Aorta (tissue), 5 donors: ENCODE data around the gene PDXP. TPM values are rescaled to one million over a fixed set of nuclear protein-coding genes. Genes with fewer than 3 reads are reported as not detected.

Experiments used
- ATAC-seq: fragments of 200-7000 bp; cut with Tn5 transposase; one replicate; pipeline ENCODE4 v1.9.1; 2022; ENCODE audit warnings: moderate library complexity; ENCODE audit not compliant: low FRiP score
- DNase-seq, 2 donors: peaks; one replicate each; pipeline ENCODE4 v3.0.0-alpha.2; 2020
- H3K27ac ChIP-seq, 2 donors: one replicate each; pipeline ENCODE4 v1.5.1; 2013; ENCODE audit warnings: low read length in 2 of 2, mild to moderate bottlenecking in 2 of 2, moderate library complexity in 2 of 2, control low read depth in 1 of 2, inconsistent platforms in 1 of 2, low read depth in 1 of 2
- H3K27me3 ChIP-seq, 2 donors: one replicate each; pipeline ENCODE4 v1.6.1; 2013; ENCODE audit warnings: control low read depth in 1 of 2, low read length in 1 of 2, mild to moderate bottlenecking in 1 of 2, moderate library complexity in 1 of 2; ENCODE audit not compliant: insufficient read depth in 2 of 2, control insufficient read depth in 1 of 2
- H3K36me3 ChIP-seq, 2 donors: one replicate each; pipeline ENCODE4 v1.6.1; 2013; ENCODE audit warnings: control low read depth in 1 of 2, low read length in 1 of 2, mild to moderate bottlenecking in 1 of 2; ENCODE audit not compliant: insufficient read depth in 2 of 2, control insufficient read depth in 1 of 2
- H3K4me1 ChIP-seq, 2 donors: one replicate each; pipeline ENCODE4 v1.6.1; 2013; ENCODE audit warnings: low read length in 2 of 2, control low read depth in 1 of 2, mild to moderate bottlenecking in 1 of 2, moderate library complexity in 1 of 2; ENCODE audit not compliant: insufficient read depth in 2 of 2, control insufficient read depth in 1 of 2
- H3K4me3 ChIP-seq, 2 donors: one replicate each; pipeline ENCODE4 v1.5.1; 2013; ENCODE audit warnings: low read length in 2 of 2, control low read depth in 1 of 2, mild to moderate bottlenecking in 1 of 2
- H3K9me3 ChIP-seq: one replicate; pipeline ENCODE4 v1.6.1; 2013; ENCODE audit warnings: mild to moderate bottlenecking, low read length; ENCODE audit not compliant: control insufficient read depth
- WGBS, 2 donors: extraction: QIAGEN DNeasy Blood & Tissue Kit; methylation state at CpG; one replicate each; pipeline ENCODE4 v1.1.7; 2013; 5-methylcytosine and 5-hydroxymethylcytosine counted together
- intact Hi-C, 2 donors: fragments of 100-400 bp; cut with DNase I; formaldehyde crosslinking; loops; one replicate each; pipeline versions ENCODE4 v1.14.2 to v1.15.0; 2022
- polyA plus RNA-seq, 2 donors: library from polyadenylated mRNA; stranded (reverse); fragments of 200-250 nt; gene quantifications; one replicate each; pipeline ENCODE4 v1.2.3, GENCODE V29; 2013
- total RNA-seq, 2 donors: library from RNA; stranded (reverse); fragmentation: NEBNext Ultra II Directional; extraction: Animal tissue kit (Norgen Biotek cat#: 25700); gene quantifications; one replicate each; pipeline ENCODE4 v1.2.1, GENCODE V29; 2021
- donor health status: healthy with polysubstance abuse.
- donor health status: Bipolar disorder and iron deficiency.
- donor health status: DM: no; HTN: no; CAD: no.
- donor health status: DM: no; HTN: no; CAD: no.
- donor health status: DM: yes; HTN: yes; CAD: no.

PDXP gene
- total and polyA plus RNA-seq, 4 donors = 4.0 to 16.2 (median 5.1) TPM

- intact Hi-C loops = no loop called here
- 87 to 89% methylated on average over 12 of the region's 12 CpGs for WGBS, 2 donors
- Histone ChIP-seq H3K4me3 (no peak overlapping the region), H3K9me3 (no peaks in the 10 kb centered on the region), H3K4me1 (no peaks in the 10 kb centered on the region), H3K36me3 (no peaks in the 10 kb centered on the region), H3K27ac (peak overlapping the region; percentile 64 to 78), H3K27me3 (no peaks in the 10 kb centered on the region)
- DNase-seq (no peak), ATAC-seq (no peak)
These were observed 15.7 kb downstream of the PDXP start for GRCh38 chr22:37674248-37674647.

GRCh38 chr22:37674951-37675929, 16.7 kb downstream of the PDXP start, which contains the start of gene LGALS1:
TSS of gene LGALS1 (plus strand) at chr22:37675636. CDS start at chr22:37675703, 67 bp downstream.
- intact Hi-C loops = no loop called here

GRCh38 chr22:37675930-37676735, 17.6 kb downstream of the PDXP start:
- H3K4me3 ChIP-seq = peak overlapping the region; percentile 60 to 65
- H3K9me3 ChIP-seq = no peaks in the 10 kb centered on the region
- H3K36me3 ChIP-seq = no peaks in the 10 kb centered on the region
- intact Hi-C loops = no loop called here
- H3K27ac ChIP-seq = peak overlapping the region in 1 of 2 donors; percentile 77
- 0 to 2% methylated on average over 16 to 17 of the region's 17 CpGs for WGBS, 2 donors
- DNase-seq = peak in 1 of 2 donors; percentile 66
- H3K4me1 ChIP-seq = no peaks in the 10 kb centered on the region
- peak; percentile 1 for ATAC-seq
- H3K27me3 ChIP-seq = no peaks in the 10 kb centered on the region

More at GRCh38 chr22:37674951-37675929, 16.7 kb downstream of the PDXP start, which contains the start of gene LGALS1:
- DNase-seq (peak; percentile 98), ATAC-seq (peak; percentile 93)
- no peaks in the 10 kb centered on the region for H3K27me3 ChIP-seq
- peak within 1 kb of the TSS in 1 of 2 donors; percentile 77 for H3K27ac ChIP-seq
- no peaks in the 10 kb centered on the region for H3K4me1 ChIP-seq
- peak within 1 kb of the TSS; percentile 60 to 65 for H3K4me3 ChIP-seq
- H3K9me3 ChIP-seq = no peaks in the 10 kb centered on the region
- 0 to 1% methylated on average over 33 to 34 of the region's 34 CpGs for WGBS, 2 donors
- no peaks in the 10 kb centered on the region for H3K36me3 ChIP-seq

- ATAC-seq = peak; percentile 67
- 0 to 1% methylated on average over 31 to 42 of the region's 42 CpGs for WGBS, 2 donors
These were observed 18.4 kb downstream of the PDXP start for GRCh38 chr22:37676736-37677492.

GRCh38 chr22:37677493-37677974, 19.0 kb downstream of the PDXP start:
- DNase-seq (no peak), ATAC-seq (no peak)
- no peaks in the 10 kb centered on the region for H3K9me3 ChIP-seq
- H3K4me3 ChIP-seq = peak overlapping the region in 1 of 2 donors; percentile 60
- intact Hi-C loops = no loop called here
- no peaks in the 10 kb centered on the region for H3K4me1 ChIP-seq
- 41 to 42% methylated on average over 15 of the region's 15 CpGs for WGBS, 2 donors
- H3K36me3 ChIP-seq = no peaks in the 10 kb centered on the region
- H3K27me3 ChIP-seq = no peaks in the 10 kb centered on the region
- no peak overlapping the region for H3K27ac ChIP-seq

More at GRCh38 chr22:37676736-37677492, 18.4 kb downstream of the PDXP start:
- no peaks in the 10 kb centered on the region for H3K4me1 ChIP-seq
- intact Hi-C loops = no loop called here
- no peaks in the 10 kb centered on the region for H3K27me3 ChIP-seq
- H3K27ac ChIP-seq = peak overlapping the region; percentile 63 to 77
- no peaks in the 10 kb centered on the region for H3K9me3 ChIP-seq
- DNase-seq = peak; percentile 93 to 96
- peak overlapping the region; percentile 60 to 65 for H3K4me3 ChIP-seq
- H3K36me3 ChIP-seq = no peaks in the 10 kb centered on the region

GRCh38 chr22:37678372-37678771, 19.8 kb downstream of the PDXP start:
- ATAC-seq (no peak), DNase-seq (no peak)
- Histone ChIP-seq H3K36me3 (no peaks in the 10 kb centered on the region), H3K27me3 (no peaks in the 10 kb centered on the region), H3K4me3 (no peak overlapping the region), H3K4me1 (no peaks in the 10 kb centered on the region), H3K9me3 (no peaks in the 10 kb centered on the region), H3K27ac (no peak overlapping the region)
- WGBS, 2 donors = 50 to 53% methylated on average over 17 to 18 of the region's 18 CpGs
- intact Hi-C loops = no loop called here

GRCh38 chr22:37679670-37680069, 21.1 kb downstream of the PDXP start:
- Histone ChIP-seq H3K4me3 (no peak overlapping the region), H3K9me3 (no peaks in the 10 kb centered on the region), H3K27me3 (no peaks in the 10 kb centered on the region), H3K36me3 (no peaks in the 10 kb centered on the region), H3K27ac (no peak overlapping the region), H3K4me1 (no peaks in the 10 kb centered on the region)
- DNase-seq (no peak), ATAC-seq (no peak)
- intact Hi-C loops = loop anchor here (2.0 to 5.0 kb wide), 2 partner anchors 37 to 57 kb away; no protein-coding TSS in a partner anchor
- 65 to 67% methylated on average over 8 of the region's 8 CpGs for WGBS, 2 donors
